CD14-positive monocyte (primary cell): ENCODE measurements around the gene TMEM26. TPM values are rescaled to one million over a fixed set of nuclear protein-coding genes. Genes with fewer than 3 reads are reported as not detected.

Experiments
- DNase-seq, 3 donors: peaks; one replicate each; pipeline ENCODE4 v3.0.0-alpha.2; 2011 to 2022
- H2AFZ ChIP-seq: 2 replicates; pipeline ENCODE4 v1.6.0; 2012; ENCODE audit warnings: mild to moderate bottlenecking, low read depth, low read length, inconsistent platforms; ENCODE audit not compliant: insufficient read depth, poor library complexity, severe bottlenecking
- H3K27ac ChIP-seq, 2 donors: 1 replicate in 1 of 2; 2 replicates in 1 of 2; pipeline ENCODE4 v1.5.1; 2012 to 2013; ENCODE audit warnings: low read length in 2 of 2, control low read depth in 1 of 2, inconsistent platforms in 1 of 2, low read depth in 1 of 2, mild to moderate bottlenecking in 1 of 2
- H3K27me3 ChIP-seq, 2 donors: one replicate each; pipeline versions ENCODE4 v1.6.0 to v1.6.1; 2011 to 2013; ENCODE audit warnings: low read length in 2 of 2; ENCODE audit not compliant: control insufficient read depth in 2 of 2, insufficient read depth in 2 of 2
- H3K36me3 ChIP-seq, 2 donors: replicated peaks in 1 of 2; 1 replicate in 1 of 2; 2 replicates in 1 of 2; pipeline versions ENCODE4 v1.5.1 to v1.6.1; 2012 to 2013; ENCODE audit warnings: low read length in 2 of 2, control low read depth in 1 of 2, inconsistent platforms in 1 of 2, mild to moderate bottlenecking in 1 of 2; ENCODE audit not compliant: insufficient read depth in 2 of 2, control insufficient read depth in 1 of 2
- H3K4me1 ChIP-seq, 2 donors: 1 replicate in 1 of 2; 2 replicates in 1 of 2; pipeline versions ENCODE4 v1.5.1 to v1.6.1; 2012 to 2013; ENCODE audit warnings: low read length in 2 of 2, control low read depth in 1 of 2, inconsistent platforms in 1 of 2, mild to moderate bottlenecking in 1 of 2, moderate library complexity in 1 of 2; ENCODE audit not compliant: insufficient read depth in 2 of 2, control insufficient read depth in 1 of 2
- H3K4me2 ChIP-seq: replicated peaks from 2 replicates; pipeline ENCODE3; 2012; ENCODE audit warnings: low read length, moderate library complexity, mild to moderate bottlenecking; ENCODE audit not compliant: poor library complexity, severe bottlenecking; ENCODE audit errors: extremely low read depth
- H3K4me3 ChIP-seq, 3 experiments: fragments of 200-600 bp in 1 of 3; sonication (generic) in 1 of 3; replicated peaks in 1 of 3; 1 replicate in 2 of 3; 2 replicates in 1 of 3; pipeline ENCODE4 v1.5.1; 2011 to 2013; ENCODE audit warnings: low read length in 3 of 3, mild to moderate bottlenecking in 3 of 3, control low read depth in 2 of 3, low read depth in 2 of 3, inconsistent platforms in 1 of 3, moderate library complexity in 1 of 3
- H3K79me2 ChIP-seq: 2 replicates; pipeline ENCODE4 v1.6.0; 2012; ENCODE audit warnings: mild to moderate bottlenecking, control low read depth, inconsistent platforms, low read length, moderate library complexity; ENCODE audit not compliant: insufficient read depth
- H3K9ac ChIP-seq: 2 replicates; pipeline ENCODE4 v1.6.0; 2017; ENCODE audit warnings: low read length, mild to moderate bottlenecking; ENCODE audit not compliant: insufficient read depth, poor library complexity, severe bottlenecking
- H3K9me3 ChIP-seq, 2 donors: replicated peaks in 1 of 2; 1 replicate in 1 of 2; 2 replicates in 1 of 2; pipeline versions ENCODE4 v1.5.1 to v1.6.1; 2012 to 2013; ENCODE audit warnings: low read length in 2 of 2, control low read depth in 1 of 2; ENCODE audit not compliant: control insufficient read depth in 1 of 2, insufficient read depth in 1 of 2
- H4K20me1 ChIP-seq: 2 replicates; pipeline ENCODE4 v1.6.0; 2012; ENCODE audit warnings: mild to moderate bottlenecking, low read length, control low read depth, moderate library complexity; ENCODE audit not compliant: insufficient read depth
- H3K27ac Mint-ChIP-seq, 7 donors: one replicate each; pipeline ENCODE4 v1.8.0; 2020; ENCODE audit warnings: mild to moderate bottlenecking in 7 of 7, mixed read lengths in 7 of 7, moderate library complexity in 6 of 7, inconsistent platforms in 2 of 7
- H3K27me3 Mint-ChIP-seq, 3 donors: one replicate each; pipeline ENCODE4 v1.8.0; 2021 to 2022; ENCODE audit warnings: low read depth in 3 of 3, mild to moderate bottlenecking in 3 of 3, mixed read lengths in 3 of 3, moderate library complexity in 3 of 3, inconsistent platforms in 1 of 3
- H3K36me3 Mint-ChIP-seq, 2 donors: one replicate each; pipeline ENCODE4 v1.8.0; 2020; ENCODE audit warnings: mixed read lengths in 2 of 2, inconsistent platforms in 1 of 2, mild to moderate bottlenecking in 1 of 2
- H3K4me1 Mint-ChIP-seq: one replicate; pipeline ENCODE4 v1.8.0; 2020; ENCODE audit warnings: mild to moderate bottlenecking, mixed read lengths
- H3K4me3 Mint-ChIP-seq, 2 donors: one replicate each; pipeline ENCODE4 v1.8.0; 2020; ENCODE audit warnings: mild to moderate bottlenecking in 2 of 2, mixed read lengths in 2 of 2, moderate library complexity in 1 of 2
- H3K9me3 Mint-ChIP-seq, 7 donors: one replicate each; pipeline ENCODE4 v1.8.0; 2020 to 2022; ENCODE audit warnings: mixed read lengths in 7 of 7, mild to moderate bottlenecking in 6 of 7, moderate library complexity in 6 of 7, inconsistent platforms in 2 of 7
- CTCF ChIP-seq: fragments of 200-600 bp; IDR thresholded peaks from one replicate; pipeline ENCODE4 v1.8.0; 2022; ENCODE audit warnings: antibody characterized with exemption, mild to moderate bottlenecking
- WGBS: methylation state at CpG from one replicate; pipeline ENCODE4 v1.1.5; 2013; ENCODE audit warnings: missing lambda C conversion rate; ENCODE audit not compliant: insufficient coverage; 5-methylcytosine and 5-hydroxymethylcytosine counted together
- intact Hi-C, 2 donors: fragments of 100-400 bp; cut with micrococcal nuclease; formaldehyde crosslinking; loops; one replicate each; pipeline versions ENCODE4 v1.15.0 to v1.15.1; 2023
- polyA plus RNA-seq, 3 donors: library from polyadenylated mRNA; depleted of rRNA in 1 of 3; unstranded in 2 of 3; stranded (reverse) in 1 of 3; fragments of 300-500 nt in 2 of 3; fragments of >200 nt in 1 of 3; fragmentation: Illumina TruSeq in 2 of 3; gene quantifications; 1 replicate in 2 of 3; 2 replicates in 1 of 3; pipeline ENCODE4 v1.2.3, GENCODE V29; 2012 to 2021

The TMEM26 gene
- polyA plus RNA-seq, 3 donors, result not detected

- peaks cover 4 to 7% of the 10 kb centered on the region in 2 donors for H3K27me3 ChIP-seq
- H4K20me1 ChIP-seq, result no peaks in the 10 kb centered on the region
- no peaks in the 10 kb centered on the region for H3K36me3 Mint-ChIP-seq
- no CpG with 5 or more reads among the region's 1 CpG for WGBS
- H3K36me3 ChIP-seq, result no peaks in the 10 kb centered on the region
- no peak for DNase-seq
- no peak overlapping the region for H2AFZ ChIP-seq
- peaks cover 0 to 2% (median 0%) of the 10 kb centered on the region in 7 donors for H3K9me3 Mint-ChIP-seq
- no peaks in the 10 kb centered on the region for H3K79me2 ChIP-seq
- peaks cover 5 to 7% (median 5%) of the 10 kb centered on the region in 3 donors for H3K27me3 Mint-ChIP-seq
- H3K4me3 Mint-ChIP-seq, result no peak overlapping the region
- TF ChIP-seq CTCF, result no peak
- H3K4me2 ChIP-seq, result no peak overlapping the region
- no peak overlapping the region for H3K27ac Mint-ChIP-seq
- H3K4me1 Mint-ChIP-seq, result peaks cover 5% of the 10 kb centered on the region
- H3K4me3 ChIP-seq, result no peak overlapping the region
- H3K9ac ChIP-seq, result no peak overlapping the region
- no peaks in the 10 kb centered on the region for H3K4me1 ChIP-seq
- H3K27ac ChIP-seq, result no peak overlapping the region
- intact Hi-C loops, result no loop called here
- H3K9me3 ChIP-seq, result no peaks in the 10 kb centered on the region
Observed at GRCh38 chr10:61476529-61476928, 23.3 kb upstream of the TMEM26 start.

DNA sequence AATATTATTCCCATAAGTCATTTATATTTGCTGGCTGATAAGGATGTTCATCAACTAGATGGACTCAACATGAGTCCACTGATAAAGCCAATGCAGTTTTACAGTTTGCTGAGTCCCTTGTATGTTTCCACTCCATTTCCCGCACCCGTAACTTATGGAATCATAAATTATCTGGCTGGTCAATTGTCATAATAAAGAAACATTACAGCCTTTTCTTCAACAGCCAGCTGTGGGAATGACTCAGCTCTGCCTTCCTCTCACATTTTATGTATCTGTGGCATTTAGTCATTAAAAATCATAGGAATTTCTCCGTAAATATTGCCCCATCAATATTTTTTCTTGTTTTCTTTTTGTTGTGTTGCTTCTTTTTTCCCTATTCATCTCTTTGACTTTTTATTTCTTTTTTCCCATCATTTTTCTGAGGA, 22.3 kb upstream of the TMEM26 start:
- WGBS, result no CpG with 5 or more reads among the region's 3 CpGs
- DNase-seq, result peak in 1 of 3 donors; percentile 28
- Histone ChIP-seq H3K27me3 (peaks cover 3 to 4% of the 10 kb centered on the region in 2 donors), H3K9ac (no peak overlapping the region), H3K4me3 (no peak overlapping the region), H3K27ac (no peak overlapping the region), H4K20me1 (no peaks in the 10 kb centered on the region), H2AFZ (no peak overlapping the region), H3K36me3 (no peaks in the 10 kb centered on the region), H3K4me1 (no peaks in the 10 kb centered on the region), H3K79me2 (no peaks in the 10 kb centered on the region), H3K4me2 (no peak overlapping the region), H3K9me3 (no peaks in the 10 kb centered on the region)
- intact Hi-C loops, result no loop called here
- H3K36me3 Mint-ChIP-seq, result no peaks in the 10 kb centered on the region
- no peaks in the 10 kb centered on the region for H3K9me3 Mint-ChIP-seq
- TF ChIP-seq CTCF, result no peak
- peaks cover 5 to 7% (median 5%) of the 10 kb centered on the region in 3 donors for H3K27me3 Mint-ChIP-seq
- H3K27ac Mint-ChIP-seq, result no peak overlapping the region
- H3K4me3 Mint-ChIP-seq, result peak overlapping the region in 1 of 2 donors; percentile 6
- H3K4me1 Mint-ChIP-seq, result peaks cover 5% of the 10 kb centered on the region
